Mesothelial cell of epicardium (in vitro differentiated cells): ENCODE measurements around the gene RNF212. TPM values are rescaled to one million over a fixed set of nuclear protein-coding genes. Genes with fewer than 3 reads are reported as not detected.

Experiments used
- DNase-seq, 2 experiments: peaks; one replicate each; pipeline ENCODE4 v3.0.0; 2021; ENCODE audit warnings: low spot score in 2 of 2; ENCODE audit not compliant: unreplicated experiment in 2 of 2
- H3K27ac Mint-ChIP-seq: 2 replicates; pipeline ENCODE4 v1.8.0; 2021; ENCODE audit warnings: mixed read lengths
- H3K27me3 Mint-ChIP-seq: 2 replicates; pipeline ENCODE4 v1.8.0; 2021; ENCODE audit warnings: low read depth, mixed read lengths
- H3K36me3 Mint-ChIP-seq: 2 replicates; pipeline ENCODE4 v1.8.0; 2021; ENCODE audit warnings: mixed read lengths
- H3K4me1 Mint-ChIP-seq: 2 replicates; pipeline ENCODE4 v1.8.0; 2021; ENCODE audit warnings: mixed read lengths
- H3K4me3 Mint-ChIP-seq: 2 replicates; pipeline ENCODE4 v1.8.0; 2021; ENCODE audit warnings: mild to moderate bottlenecking, moderate library complexity, mixed read lengths
- H3K9me3 Mint-ChIP-seq: 2 replicates; pipeline ENCODE4 v1.8.0; 2021; ENCODE audit warnings: mixed read lengths
- CTCF ChIP-seq: fragments of 200-600 bp; sonication (generic); IDR thresholded peaks from one replicate; pipeline ENCODE4 v1.5.0; 2021; ENCODE audit warnings: antibody characterized with exemption; ENCODE audit not compliant: unreplicated experiment
- total RNA-seq: library from RNA; stranded (reverse); gene quantifications from 3 replicates; pipeline ENCODE4 v1.2.1, GENCODE V29; 2021

Gene RNF212
- total RNA-seq, 1 donor from 2014 or later, result 10.9 TPM

- H3K4me1 Mint-ChIP-seq, result no peaks in the 10 kb centered on the region
- peaks cover 63% of the 10 kb centered on the region for H3K27me3 Mint-ChIP-seq
- TF ChIP-seq CTCF, result no peak
- H3K27ac Mint-ChIP-seq, result no peak overlapping the region
- no peak for DNase-seq
- H3K36me3 Mint-ChIP-seq, result no peaks in the 10 kb centered on the region
- no peaks in the 10 kb centered on the region for H3K9me3 Mint-ChIP-seq
- H3K4me3 Mint-ChIP-seq, result no peak overlapping the region
Measured at GRCh38 chr4:1082215-1083182, 30.9 kb downstream of the RNF212 start.

- H3K4me1 Mint-ChIP-seq, result no peaks in the 10 kb centered on the region
- no peak overlapping the region for H3K27ac Mint-ChIP-seq
- no peaks in the 10 kb centered on the region for H3K36me3 Mint-ChIP-seq
- DNase-seq, result no peak
- TF ChIP-seq CTCF, result no peak
- no peak overlapping the region for H3K4me3 Mint-ChIP-seq
- no peaks in the 10 kb centered on the region for H3K9me3 Mint-ChIP-seq
- peaks cover 67% of the 10 kb centered on the region for H3K27me3 Mint-ChIP-seq
Measured at GRCh38 chr4:1081689-1082040, 31.7 kb downstream of the RNF212 start.

GRCh38 chr4:1080961-1081688, 32.2 kb downstream of the RNF212 start:
- no peak overlapping the region for H3K27ac Mint-ChIP-seq
- no peak overlapping the region for H3K4me3 Mint-ChIP-seq
- H3K9me3 Mint-ChIP-seq, result no peaks in the 10 kb centered on the region
- no peaks in the 10 kb centered on the region for H3K4me1 Mint-ChIP-seq
- no peak for TF ChIP-seq CTCF
- peaks cover 65% of the 10 kb centered on the region for H3K27me3 Mint-ChIP-seq
- no peak for DNase-seq
- no peaks in the 10 kb centered on the region for H3K36me3 Mint-ChIP-seq

- Mint-ChIP-seq H3K4me3 (no peak overlapping the region), H3K4me1 (no peaks in the 10 kb centered on the region), H3K27ac (no peak overlapping the region)
Measured at GRCh38 chr4:1080432-1080831, 32.9 kb downstream of the RNF212 start.

GRCh38 chr4:1079711-1080265, 33.6 kb downstream of the RNF212 start:
- TF ChIP-seq CTCF, result no peak
- Mint-ChIP-seq H3K27me3 (peaks cover 59% of the 10 kb centered on the region), H3K9me3 (no peaks in the 10 kb centered on the region), H3K27ac (no peak overlapping the region), H3K4me1 (no peaks in the 10 kb centered on the region), H3K4me3 (no peak overlapping the region), H3K36me3 (no peaks in the 10 kb centered on the region)
- no peak for DNase-seq

More at GRCh38 chr4:1080432-1080831, 32.9 kb downstream of the RNF212 start:
- H3K27me3 Mint-ChIP-seq, result peaks cover 60% of the 10 kb centered on the region
- no peak for DNase-seq
- no peaks in the 10 kb centered on the region for H3K9me3 Mint-ChIP-seq
- H3K36me3 Mint-ChIP-seq, result no peaks in the 10 kb centered on the region
- no peak for TF ChIP-seq CTCF
